H1 (cell line): ENCODE data around the gene FHIT. TPM values are rescaled to one million over a fixed set of nuclear protein-coding genes. Genes with fewer than 3 reads are reported as not detected.

Experiments used
- CTCF ChIA-PET: fragments of 300-600 bp; sonication (Branson Sonifier 250); formaldehyde crosslinking; loops from one replicate; lab custom pipeline; 2021; ENCODE audit not compliant: partially characterized antibody; lab: Charles Lee
- POLR2A ChIA-PET: fragments of 300-600 bp; sonication (Branson Sonifier 250); formaldehyde crosslinking; loops from one replicate; lab custom pipeline; 2021; ENCODE audit warnings: inconsistent platforms; ENCODE audit not compliant: partially characterized antibody; lab: Charles Lee
- DNase-seq, 2 experiments: peaks; one replicate each; pipeline versions ENCODE4 v3.0.0 to v3.0.0-alpha.2; 2010 to 2022; ENCODE audit warnings: low spot score in 2 of 2, low read depth in 1 of 2, mixed read lengths in 1 of 2
- FAIRE-seq: peaks from 2 replicates; lab custom pipeline; 2011; peaks lifted over from hg19 to GRCh38; lab: Jason Lieb, UNC
- H2AFZ ChIP-seq: 2 replicates; pipeline ENCODE4 v1.8.1; 2012; ENCODE audit warnings: low read length, inconsistent platforms
- H2AK5ac ChIP-seq: 2 replicates; pipeline ENCODE4 v1.6.1; 2013; ENCODE audit warnings: low read depth, low read length
- H2BK120ac ChIP-seq: replicated peaks from 2 replicates; pipeline ENCODE3; 2013; ENCODE audit warnings: low read depth, low read length, inconsistent platforms
- H2BK12ac ChIP-seq: 2 replicates; pipeline ENCODE4 v1.6.1; 2013; ENCODE audit warnings: low read depth, low read length
- H2BK15ac ChIP-seq: 2 replicates; pipeline ENCODE4 v1.6.1; 2013; ENCODE audit warnings: low read length
- H2BK20ac ChIP-seq: 2 replicates; pipeline ENCODE4 v1.6.1; 2013; ENCODE audit warnings: low read length
- H2BK5ac ChIP-seq: 2 replicates; pipeline ENCODE4 v1.6.1; 2013; ENCODE audit warnings: low read depth, low read length
- H3K14ac ChIP-seq: 2 replicates; pipeline ENCODE4 v1.6.1; 2013; ENCODE audit warnings: inconsistent platforms; ENCODE audit not compliant: insufficient read length
- H3K18ac ChIP-seq: 2 replicates; pipeline ENCODE4 v1.6.1; 2013; ENCODE audit warnings: low read length; ENCODE audit errors: extremely low read depth
- H3K23ac ChIP-seq: 2 replicates; pipeline ENCODE4 v1.6.1; 2013; ENCODE audit warnings: inconsistent platforms; ENCODE audit not compliant: insufficient read length
- H3K23me2 ChIP-seq: 2 replicates; pipeline ENCODE4 v1.6.1; 2013; ENCODE audit warnings: low read depth, low read length
- H3K27ac ChIP-seq: 2 replicates; pipeline ENCODE4 v1.6.1; 2011; ENCODE audit warnings: low read depth, low read length, inconsistent platforms
- H3K27me3 ChIP-seq, 4 experiments: replicated peaks in 1 of 4; 1 replicate in 1 of 4; 2 replicates in 3 of 4; pipeline versions ENCODE4 v1.6.1 to v1.8.1; 2011 to 2013; ENCODE audit warnings: low read length in 3 of 4, mild to moderate bottlenecking in 3 of 4, inconsistent platforms in 2 of 4, mixed read lengths in 2 of 4, moderate library complexity in 1 of 4; ENCODE audit not compliant: control insufficient read depth in 3 of 4, insufficient read depth in 3 of 4; ENCODE audit errors: extremely low read depth in 1 of 4
- H3K36me3 ChIP-seq, 4 experiments: 2 replicates each; pipeline versions ENCODE4 v1.6.1 to v1.8.1; 2011 to 2013; ENCODE audit warnings: mild to moderate bottlenecking in 4 of 4, low read length in 3 of 4, moderate library complexity in 2 of 4, control low read depth in 1 of 4, inconsistent platforms in 1 of 4; ENCODE audit not compliant: insufficient read depth in 4 of 4, control insufficient read depth in 2 of 4
- H3K4ac ChIP-seq: replicated peaks from 2 replicates; pipeline ENCODE3; 2013; ENCODE audit warnings: low read length, low read depth, mixed read lengths, inconsistent platforms; ENCODE audit not compliant: insufficient read length
- H3K4me1 ChIP-seq, 4 experiments: replicated peaks in 1 of 4; 1 replicate in 1 of 4; 2 replicates in 3 of 4; pipeline versions ENCODE4 v1.6.1 to v1.8.1; 2011 to 2013; ENCODE audit warnings: low read length in 3 of 4, inconsistent platforms in 2 of 4, mixed read lengths in 1 of 4; ENCODE audit not compliant: insufficient read depth in 4 of 4, control insufficient read depth in 3 of 4
- H3K4me2 ChIP-seq, 2 experiments: 2 replicates each; pipeline versions ENCODE4 v1.6.1 to v1.8.1; 2011 to 2013; ENCODE audit warnings: low read depth in 2 of 2, low read length in 2 of 2, control low read depth in 1 of 2, inconsistent platforms in 1 of 2, mild to moderate bottlenecking in 1 of 2; ENCODE audit not compliant: insufficient read depth in 1 of 2
- H3K4me3 ChIP-seq, 4 experiments: fragments of 200-600, 300-600 bp in 1 of 4; sonication (generic), shearing (Covaris generic), sonication (Bioruptor Twin) in 1 of 4; 2 replicates each; pipeline versions ENCODE4 v1.5.1 to v1.8.1; 2011 to 2016; ENCODE audit warnings: low read length in 4 of 4, low read depth in 3 of 4, control low read depth in 2 of 4, inconsistent platforms in 2 of 4, mild to moderate bottlenecking in 2 of 4, mixed read lengths in 1 of 4, moderate library complexity in 1 of 4; ENCODE audit not compliant: insufficient read depth in 2 of 4; ENCODE audit errors: extremely low read depth in 1 of 4
- H3K56ac ChIP-seq: replicated peaks from 2 replicates; pipeline ENCODE3; 2013; ENCODE audit warnings: low read depth, mild to moderate bottlenecking, mixed read lengths, low read length, inconsistent platforms; ENCODE audit not compliant: insufficient read length
- H3K79me1 ChIP-seq: 2 replicates; pipeline ENCODE4 v1.6.1; 2013; ENCODE audit warnings: low read depth, low read length, control low read depth
- H3K79me2 ChIP-seq, 2 experiments: 2 replicates each; pipeline versions ENCODE4 v1.6.1 to v1.8.1; 2012 to 2013; ENCODE audit warnings: low read length in 2 of 2, mild to moderate bottlenecking in 2 of 2, inconsistent platforms in 1 of 2; ENCODE audit not compliant: insufficient read depth in 2 of 2, control insufficient read depth in 1 of 2
- H3K9ac ChIP-seq, 4 experiments: replicated peaks in 1 of 4; 1 replicate in 1 of 4; 2 replicates in 3 of 4; pipeline versions ENCODE4 v1.6.1 to v1.8.1; 2011 to 2013; ENCODE audit warnings: low read depth in 3 of 4, low read length in 3 of 4, control low read depth in 2 of 4, mild to moderate bottlenecking in 2 of 4, moderate library complexity in 2 of 4, inconsistent platforms in 1 of 4; ENCODE audit errors: extremely low read depth in 1 of 4
- H3K9me3 ChIP-seq, 2 experiments: 2 replicates each; pipeline versions ENCODE4 v1.6.1 to v1.8.1; 2012 to 2013; ENCODE audit warnings: mild to moderate bottlenecking in 2 of 2, moderate library complexity in 2 of 2, control low read depth in 1 of 2, inconsistent platforms in 1 of 2, low read depth in 1 of 2, low read length in 1 of 2, mixed read lengths in 1 of 2; ENCODE audit not compliant: insufficient read depth in 2 of 2
- H4K20me1 ChIP-seq, 2 experiments: replicated peaks in 1 of 2; 2 replicates each; pipeline versions ENCODE3 to v1.8.1; 2011 to 2013; ENCODE audit warnings: inconsistent platforms in 2 of 2, low read length in 2 of 2, mild to moderate bottlenecking in 1 of 2; ENCODE audit not compliant: insufficient read depth in 2 of 2, control insufficient read depth in 1 of 2
- H4K5ac ChIP-seq: 2 replicates; pipeline ENCODE4 v1.6.1; 2013; ENCODE audit warnings: low read length, low read depth, mixed read lengths, inconsistent platforms; ENCODE audit not compliant: insufficient read length
- H4K8ac ChIP-seq: 2 replicates; pipeline ENCODE4 v1.8.0; 2013; ENCODE audit warnings: mild to moderate bottlenecking, moderate library complexity, low read length, inconsistent platforms; ENCODE audit not compliant: insufficient read depth; ENCODE audit errors: extremely low read depth
- H4K91ac ChIP-seq: replicated peaks from 2 replicates; pipeline ENCODE3; 2013; ENCODE audit warnings: low read length, mixed read lengths, inconsistent platforms; ENCODE audit not compliant: insufficient read length
- CEBPB ChIP-seq: IDR thresholded peaks from 2 replicates; pipeline ENCODE4 v1.6.1; 2012; ENCODE audit warnings: low read depth, low read length
- NANOG ChIP-seq: IDR thresholded peaks from 2 replicates; pipeline ENCODE4 v1.6.1; 2011; ENCODE audit warnings: low read length, low read depth, mild to moderate bottlenecking, inconsistent platforms; ENCODE audit not compliant: insufficient read depth, poor library complexity, severe bottlenecking
- NRF1 ChIP-seq: IDR thresholded peaks from 2 replicates; pipeline ENCODE4 v1.6.1; 2011; ENCODE audit warnings: mild to moderate bottlenecking, low read depth, low read length, improper control_type of control experiment
- POU5F1 ChIP-seq: IDR thresholded peaks from 2 replicates; pipeline ENCODE4 v1.6.1; 2011; ENCODE audit warnings: low read depth, mild to moderate bottlenecking, low read length, moderate library complexity
- RAD21 ChIP-seq, 2 experiments: IDR thresholded peaks in 1 of 2; conservative IDR thresholded peaks in 1 of 2; 2 replicates each; pipeline ENCODE4 v1.6.1; 2011; ENCODE audit warnings: low read depth in 2 of 2, low read length in 2 of 2, improper control_type of control experiment in 1 of 2, inconsistent platforms in 1 of 2, mild to moderate bottlenecking in 1 of 2, moderate library complexity in 1 of 2
- SRF ChIP-seq: IDR thresholded peaks from 2 replicates; pipeline ENCODE4 v1.6.1; 2011; ENCODE audit warnings: mild to moderate bottlenecking, low read depth, low read length, moderate library complexity
- SUZ12 ChIP-seq: fragments of 200-600 bp; sonication (generic); IDR thresholded peaks from 2 replicates; pipeline ENCODE4 v1.6.1; 2012; ENCODE audit warnings: mild to moderate bottlenecking, inconsistent platforms, low read length, moderate library complexity, mixed read lengths
- WGBS, 2 experiments: shearing (Covaris generic) in 1 of 2; methylation state at CpG; one replicate each; pipeline versions ENCODE4 v1.1.6 to v1.1.7; 2013 to 2015; ENCODE audit warnings: low lambda C conversion rate in 2 of 2, mixed read lengths in 2 of 2, inconsistent platforms in 1 of 2, low coverage in 1 of 2, missing lambda C conversion rate in 1 of 2; ENCODE audit not compliant: insufficient replicate concordance in 2 of 2, insufficient coverage in 1 of 2, insufficient read length in 1 of 2; ENCODE audit errors: extremely low coverage in 1 of 2, missing lambda C conversion rate in 1 of 2; 5-methylcytosine and 5-hydroxymethylcytosine counted together
- polyA plus RNA-seq, 7 experiments: library from polyadenylated mRNA; depleted of rRNA in 3 of 7; stranded (reverse) in 5 of 7; unstranded in 2 of 7; fragments of >200 nt in 5 of 7; fragments of 200-250 nt in 2 of 7; gene quantifications; 1 replicate in 5 of 7; 2 replicates in 1 of 7; 4 replicates in 1 of 7; pipeline versions ENCODE4 v1.2.1 to v1.2.3, GENCODE V29; 2011 to 2013; ENCODE audit warnings: missing spikeins in 2 of 7, mixed read lengths in 2 of 7
- total RNA-seq: library from RNA; stranded (reverse); fragmentation: NEBNext Ultra II Directional; extraction: Animal tissue kit (Norgen Biotek cat#: 25700); gene quantifications from 2 replicates; pipeline ENCODE4 v1.2.1, GENCODE V29; 2021
- TF ChIP-seq, protein P1 (sequence below): IDR thresholded peaks from 2 replicates; pipeline ENCODE4 v1.6.1; 2012; ENCODE audit warnings: inconsistent platforms
- TF ChIP-seq, protein P2 (sequence below): IDR thresholded peaks from 2 replicates; pipeline ENCODE4 v1.6.1; 2011; ENCODE audit warnings: low read depth, mild to moderate bottlenecking, low read length; ENCODE audit not compliant: insufficient read depth

FHIT gene
- total and polyA plus RNA-seq, 2 of the 8 experiments (the other 6 are each of a cell fraction or from before 2014, with no cell fraction given): 1.2 to 3.2 TPM

DNA sequence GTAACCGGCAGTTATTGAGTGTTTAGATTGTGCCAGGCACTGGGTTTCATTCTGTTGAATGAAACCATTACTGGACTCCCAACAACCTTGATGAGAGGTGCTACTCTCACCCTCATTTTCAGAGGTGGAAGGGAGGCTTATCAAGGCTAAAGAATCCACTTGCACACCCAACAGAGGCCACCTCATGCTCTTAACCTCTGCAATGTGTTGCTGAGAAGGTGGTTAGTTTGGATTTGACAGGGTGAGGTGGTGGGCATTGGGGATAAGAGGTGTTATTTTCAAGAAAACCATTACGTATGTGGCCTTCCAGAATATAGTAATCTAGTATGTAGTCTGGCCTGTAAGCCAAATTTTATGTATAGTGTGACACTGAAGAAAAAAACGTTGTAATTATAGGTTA, 73.1 kb downstream of the FHIT start:
- H3K18ac ChIP-seq: no peak overlapping the region
- CTCF ChIA-PET: no interaction called here
- no peaks in the 10 kb centered on the region for H3K79me1 ChIP-seq
- no peak overlapping the region for H3K56ac ChIP-seq
- no peak overlapping the region for H2BK20ac ChIP-seq
- no peak overlapping the region for H2BK120ac ChIP-seq
- H2BK5ac ChIP-seq: no peak overlapping the region
- no peaks in the 10 kb centered on the region for H3K9me3 ChIP-seq
- H2BK12ac ChIP-seq: no peak overlapping the region; the same call in 1 of the 2 replicates
- H3K79me2 ChIP-seq: no peaks in the 10 kb centered on the region
- no peak for FAIRE-seq
- H3K23ac ChIP-seq: no peak overlapping the region
- H3K36me3 ChIP-seq: no peaks in the 10 kb centered on the region
- no peak overlapping the region for H3K9ac ChIP-seq
- H4K91ac ChIP-seq: no peak overlapping the region
- no peak overlapping the region for H2AFZ ChIP-seq
- H4K8ac ChIP-seq: no peak overlapping the region
- no peak overlapping the region for H3K4ac ChIP-seq
- 84% methylated on average over 3 of the region's 3 CpGs; no CpG with 5 or more reads in 1 of the 2 experiments for WGBS, 2 experiments
- no peak overlapping the region for H3K4me3 ChIP-seq
- H3K14ac ChIP-seq: no peak overlapping the region
- no peak overlapping the region for H4K5ac ChIP-seq
- POLR2A ChIA-PET: no interaction called here
- no peak overlapping the region for H3K4me2 ChIP-seq
- no peaks in the 10 kb centered on the region for H3K23me2 ChIP-seq
- H2AK5ac ChIP-seq: no peak overlapping the region
- no peak for DNase-seq
- H2BK15ac ChIP-seq: no peak overlapping the region
- H3K4me1 ChIP-seq: peaks cover 0 to 2% (median 0%) of the 10 kb centered on the region in 4 experiments; a peak in 1 of 7 replicates
- no peaks in the 10 kb centered on the region for H3K27me3 ChIP-seq
- H3K27ac ChIP-seq: no peak overlapping the region
- no peaks in the 10 kb centered on the region for H4K20me1 ChIP-seq
- TF ChIP-seq NANOG (no peak), NRF1 (no peak), POU5F1 (no peak), RAD21 (IDR thresholded peaks at IDR 0.05 in 1 of 2, conservative IDR thresholded peaks at IDR 0.05 in 1 of 2; ENCODE audit: low read depth in 2 of 2, low read length in 2 of 2) (no peak), SRF (no peak), SUZ12 (no peak), CEBPB (no peak)
- TF ChIP-seq, protein P1, sequence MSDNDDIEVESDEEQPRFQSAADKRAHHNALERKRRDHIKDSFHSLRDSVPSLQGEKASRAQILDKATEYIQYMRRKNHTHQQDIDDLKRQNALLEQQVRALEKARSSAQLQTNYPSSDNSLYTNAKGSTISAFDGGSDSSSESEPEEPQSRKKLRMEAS: no peak
- TF ChIP-seq, protein P2, sequence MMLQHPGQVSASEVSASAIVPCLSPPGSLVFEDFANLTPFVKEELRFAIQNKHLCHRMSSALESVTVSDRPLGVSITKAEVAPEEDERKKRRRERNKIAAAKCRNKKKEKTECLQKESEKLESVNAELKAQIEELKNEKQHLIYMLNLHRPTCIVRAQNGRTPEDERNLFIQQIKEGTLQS: no peak
